Mesothelial cell of epicardium (in vitro differentiated cells): ENCODE measurements around the gene PTP4A2. TPM values are rescaled to one million over a fixed set of nuclear protein-coding genes. Genes with fewer than 3 reads are reported as not detected.

Experiments used
- DNase-seq, 2 experiments: peaks; one replicate each; pipeline ENCODE4 v3.0.0; 2021; ENCODE audit warnings: low spot score in 2 of 2; ENCODE audit not compliant: unreplicated experiment in 2 of 2
- H3K27ac Mint-ChIP-seq: 2 replicates; pipeline ENCODE4 v1.8.0; 2021; ENCODE audit warnings: mixed read lengths
- H3K27me3 Mint-ChIP-seq: 2 replicates; pipeline ENCODE4 v1.8.0; 2021; ENCODE audit warnings: low read depth, mixed read lengths
- H3K36me3 Mint-ChIP-seq: 2 replicates; pipeline ENCODE4 v1.8.0; 2021; ENCODE audit warnings: mixed read lengths
- H3K4me1 Mint-ChIP-seq: 2 replicates; pipeline ENCODE4 v1.8.0; 2021; ENCODE audit warnings: mixed read lengths
- H3K4me3 Mint-ChIP-seq: 2 replicates; pipeline ENCODE4 v1.8.0; 2021; ENCODE audit warnings: mild to moderate bottlenecking, moderate library complexity, mixed read lengths
- H3K9me3 Mint-ChIP-seq: 2 replicates; pipeline ENCODE4 v1.8.0; 2021; ENCODE audit warnings: mixed read lengths
- CTCF ChIP-seq: fragments of 200-600 bp; sonication (generic); IDR thresholded peaks from one replicate; pipeline ENCODE4 v1.5.0; 2021; ENCODE audit warnings: antibody characterized with exemption; ENCODE audit not compliant: unreplicated experiment
- total RNA-seq: library from RNA; stranded (reverse); gene quantifications from 3 replicates; pipeline ENCODE4 v1.2.1, GENCODE V29; 2021

Gene PTP4A2
- total RNA-seq, 1 donor from 2014 or later, result 182 TPM

GRCh38 chr1:31878058-31878457, 60.1 kb downstream of the PTP4A2 start:
- no peak for TF ChIP-seq CTCF
- DNase-seq, result no peak
- Mint-ChIP-seq H3K9me3 (peaks cover 3% of the 10 kb centered on the region), H3K27me3 (no peaks in the 10 kb centered on the region), H3K4me1 (peaks cover 4% of the 10 kb centered on the region), H3K36me3 (no peaks in the 10 kb centered on the region), H3K4me3 (no peak overlapping the region), H3K27ac (no peak overlapping the region)

GRCh38 chr1:31877544-31877943, 60.6 kb downstream of the PTP4A2 start:
- Mint-ChIP-seq H3K27ac (no peak overlapping the region), H3K36me3 (no peaks in the 10 kb centered on the region), H3K27me3 (no peaks in the 10 kb centered on the region), H3K9me3 (peaks cover 7% of the 10 kb centered on the region), H3K4me1 (peaks cover 4% of the 10 kb centered on the region), H3K4me3 (no peak overlapping the region)
- TF ChIP-seq CTCF, result no peak
- no peak for DNase-seq

- DNase-seq, result no peak
- Mint-ChIP-seq H3K36me3 (no peaks in the 10 kb centered on the region), H3K27me3 (no peaks in the 10 kb centered on the region), H3K4me3 (no peak overlapping the region), H3K4me1 (no peaks in the 10 kb centered on the region), H3K27ac (no peak overlapping the region), H3K9me3 (peaks cover 7% of the 10 kb centered on the region)
- no peak for TF ChIP-seq CTCF
Measured at GRCh38 chr1:31875636-31876236, 62.4 kb downstream of the PTP4A2 start.

GRCh38 chr1:31874942-31875341, 63.2 kb downstream of the PTP4A2 start:
- Mint-ChIP-seq H3K4me3 (no peak overlapping the region), H3K27me3 (no peaks in the 10 kb centered on the region), H3K9me3 (peaks cover 7% of the 10 kb centered on the region), H3K4me1 (no peaks in the 10 kb centered on the region), H3K36me3 (no peaks in the 10 kb centered on the region), H3K27ac (no peak overlapping the region)
- no peak for TF ChIP-seq CTCF
- no peak for DNase-seq

- no peak for DNase-seq
- no peak overlapping the region for H3K27ac Mint-ChIP-seq
- no peak for TF ChIP-seq CTCF
Measured at GRCh38 chr1:31872658-31873636, 65.2 kb downstream of the PTP4A2 start.

More at GRCh38 chr1:31872658-31873636, 65.2 kb downstream of the PTP4A2 start:
- H3K4me1 Mint-ChIP-seq, result no peaks in the 10 kb centered on the region
- peaks cover 7% of the 10 kb centered on the region for H3K9me3 Mint-ChIP-seq
- H3K27me3 Mint-ChIP-seq, result no peaks in the 10 kb centered on the region
- H3K4me3 Mint-ChIP-seq, result no peak overlapping the region
- H3K36me3 Mint-ChIP-seq, result no peaks in the 10 kb centered on the region
